ENCODE measurements around the gene UBE2O.

UBE2O gene

DNA sequence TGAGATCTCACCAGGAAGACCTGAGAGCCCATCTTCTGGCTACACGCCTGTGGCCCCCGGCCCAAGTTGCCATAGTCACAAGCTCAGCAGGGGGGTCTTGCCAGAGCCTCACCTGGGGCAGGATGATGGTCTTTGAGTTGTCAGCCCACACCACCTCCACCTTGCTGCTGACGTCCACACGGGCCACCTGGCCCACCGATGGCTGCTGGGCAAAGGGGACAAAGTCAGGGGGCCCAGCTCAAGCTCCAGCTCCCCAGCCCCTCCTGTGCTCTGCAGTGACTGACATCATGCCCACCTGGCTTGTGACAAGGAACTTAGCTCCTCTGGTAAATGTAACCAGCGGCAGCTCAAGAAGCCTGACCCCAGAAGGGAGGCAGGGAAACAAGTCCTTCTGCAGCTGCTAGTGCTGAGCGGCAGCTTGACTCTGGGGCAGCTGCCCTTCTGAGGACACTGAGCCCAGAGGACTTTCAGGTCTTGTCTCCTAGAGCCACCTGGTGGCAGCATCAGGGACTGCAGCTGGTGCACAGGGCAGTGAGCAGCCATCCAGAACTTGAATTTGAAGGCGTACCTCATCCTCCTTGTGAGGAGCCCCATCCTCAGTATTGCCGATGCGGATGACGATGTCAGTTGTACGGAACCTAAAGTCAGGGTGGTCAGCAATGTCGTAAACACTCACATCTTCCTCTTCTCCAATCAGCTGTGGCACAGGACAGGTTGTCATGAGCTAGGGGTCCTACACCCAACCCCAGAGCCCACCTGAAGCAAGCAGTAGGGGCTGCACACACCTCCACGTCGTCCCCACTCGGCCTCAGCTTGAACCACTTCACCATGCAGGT is 55.0 kb downstream of the UBE2O start:
- DNase-seq, result peak in 54 of 56 donors; percentile 21 to 94 (median 72)

DNA sequence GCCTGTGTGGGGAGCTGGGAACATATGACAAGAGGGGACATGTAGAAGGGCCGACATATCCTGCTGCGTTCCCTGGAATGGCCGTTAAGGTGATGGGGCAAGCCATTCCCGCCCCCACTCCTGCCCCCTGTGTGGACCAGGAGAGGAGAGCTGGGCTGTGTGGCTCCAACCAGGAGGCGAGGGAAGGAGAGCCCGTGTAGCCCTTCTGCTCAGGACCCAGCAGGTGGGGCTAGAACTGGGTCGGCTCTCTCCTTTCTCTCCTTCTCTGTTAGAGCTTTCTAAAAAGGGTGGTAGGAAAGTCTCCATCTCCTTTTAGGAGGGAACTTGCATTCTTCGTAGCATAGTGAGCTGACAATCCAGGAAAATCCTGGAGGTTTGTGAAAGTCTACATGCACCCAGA is 55.8 kb downstream of the UBE2O start:
- DNase-seq, result no peak

DNA sequence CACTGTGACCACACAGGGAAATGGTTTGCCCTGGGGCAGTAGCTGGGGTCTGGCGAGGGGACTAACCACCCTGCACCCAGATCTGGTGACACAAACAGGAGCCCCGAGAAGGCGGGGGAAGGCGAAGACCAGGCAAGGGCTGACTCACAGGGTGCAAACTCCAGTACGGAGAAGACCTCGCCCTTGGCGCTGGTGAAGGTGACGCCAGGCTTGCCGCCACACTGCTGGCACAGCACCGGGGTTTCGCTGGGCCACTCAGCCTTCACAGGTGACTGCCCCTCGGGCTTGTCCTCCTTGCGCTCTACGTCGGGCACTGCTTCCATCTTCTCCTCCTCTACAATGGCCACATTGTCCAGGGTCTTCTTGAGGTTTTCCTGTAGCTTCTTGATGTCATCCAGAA is 57.0 kb downstream of the UBE2O start:
- no peak for DNase-seq

DNA sequence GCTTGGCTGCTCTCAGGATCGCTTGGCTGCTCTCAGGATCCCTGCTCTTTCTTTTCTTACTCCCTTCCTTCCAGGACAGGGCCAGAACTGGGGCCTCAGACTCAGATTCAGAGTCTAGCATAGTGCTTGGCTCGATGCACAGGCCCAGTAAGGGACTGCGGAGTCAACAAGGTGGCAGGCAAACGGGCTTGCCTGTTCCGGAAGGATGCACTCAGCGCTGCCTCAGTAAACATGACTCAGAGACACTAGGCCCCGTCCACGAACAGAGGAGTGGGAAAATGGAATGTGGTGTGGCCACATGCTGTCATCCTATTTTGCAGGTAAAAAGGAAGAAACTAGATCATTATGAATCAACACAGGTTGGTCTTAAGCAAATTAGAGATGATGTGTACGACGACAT is 58.8 kb downstream of the UBE2O start:
- no peak for DNase-seq

DNA sequence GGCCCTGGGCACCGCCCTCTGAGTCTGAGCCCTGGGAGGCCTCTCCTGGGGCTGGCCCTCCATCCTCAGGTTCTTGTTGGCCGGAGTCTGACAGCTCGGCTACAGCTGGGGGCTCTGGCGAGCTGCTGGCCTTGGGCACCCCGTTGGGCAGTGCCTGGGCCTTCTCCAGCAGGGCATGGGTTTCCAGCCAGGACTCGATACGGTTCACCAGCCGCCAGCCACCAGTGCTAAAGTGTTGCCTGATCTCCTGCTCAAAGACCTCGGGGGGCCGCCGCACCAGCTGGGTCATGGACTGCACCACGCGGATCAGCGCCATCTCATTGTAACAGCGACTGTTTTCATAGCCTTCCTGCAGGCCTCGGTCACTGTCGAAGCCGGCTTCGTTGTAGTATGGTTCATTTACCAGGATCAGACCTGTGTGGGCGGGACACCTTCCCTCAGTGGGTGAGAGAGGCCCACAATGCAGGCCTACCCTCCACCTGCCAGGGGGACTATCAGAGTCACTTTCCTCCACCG is 61.7 kb downstream of the UBE2O start:
- no peak for DNase-seq

DNA sequence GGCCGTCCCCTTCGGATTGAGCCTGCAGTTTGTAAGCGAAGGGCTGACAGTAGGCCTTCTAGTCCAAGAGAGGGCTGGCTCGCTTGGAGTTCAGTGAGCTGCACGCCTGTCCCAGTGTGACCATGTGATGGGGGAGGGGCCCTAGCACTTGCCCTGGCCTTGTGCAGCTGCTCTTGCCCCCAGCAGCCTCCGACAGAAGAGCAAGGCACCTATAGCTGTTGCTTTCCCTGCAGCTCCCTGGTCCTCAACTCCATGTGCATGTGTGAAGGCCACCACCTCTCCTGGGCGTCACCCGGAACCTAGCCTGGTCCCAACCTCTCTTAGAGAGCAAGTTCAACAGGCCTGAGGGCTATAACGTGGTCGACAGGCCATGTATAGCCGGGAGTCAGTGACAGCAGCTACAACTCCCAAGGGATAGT is 62.9 kb downstream of the UBE2O start:
- DNase-seq, result no peak

DNA sequence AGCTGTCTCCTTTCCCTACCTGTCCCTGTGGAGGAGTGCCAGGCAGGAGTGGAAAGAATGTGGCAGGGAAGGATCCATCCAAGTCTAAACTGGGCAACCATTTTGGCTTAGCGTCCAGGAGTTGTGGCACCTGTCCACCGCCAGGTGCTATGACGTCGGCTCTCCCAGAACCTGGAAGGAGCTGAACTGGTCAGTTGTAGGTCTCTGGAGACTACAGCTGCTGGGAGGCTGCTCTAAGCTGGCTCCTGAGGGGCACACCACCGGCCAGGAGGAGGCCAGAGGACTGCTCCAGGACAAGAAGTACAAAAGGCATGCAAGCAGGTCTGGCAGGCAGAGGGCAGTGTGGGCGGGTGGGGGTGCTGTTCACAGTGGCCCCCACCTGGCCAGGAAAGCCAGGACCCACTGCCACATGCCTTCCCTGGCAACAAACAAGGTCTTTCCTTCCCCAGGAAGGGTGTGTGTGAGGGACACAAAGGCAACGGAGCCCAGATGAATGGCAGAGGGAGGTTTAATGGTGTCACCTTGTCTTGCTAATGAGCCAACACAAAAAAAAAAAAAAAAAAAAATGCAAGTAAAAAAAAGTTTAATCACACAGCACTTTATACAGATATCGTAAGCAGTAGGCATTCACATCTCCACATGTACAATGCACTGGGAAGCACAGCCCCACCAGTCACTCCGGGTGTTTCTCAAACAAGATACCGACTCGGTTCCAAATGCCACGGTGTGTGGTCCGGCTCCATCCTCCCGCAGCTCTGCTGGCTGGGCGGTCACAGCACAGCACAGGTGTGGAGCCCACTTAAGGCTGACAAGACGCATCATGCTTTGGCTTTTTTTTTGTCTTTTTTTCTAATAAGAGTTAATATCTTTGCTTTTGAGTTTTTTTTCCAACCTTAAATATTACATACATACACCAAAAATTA is 63.7 kb downstream of the UBE2O start:
- DNase-seq, result no peak

DNA sequence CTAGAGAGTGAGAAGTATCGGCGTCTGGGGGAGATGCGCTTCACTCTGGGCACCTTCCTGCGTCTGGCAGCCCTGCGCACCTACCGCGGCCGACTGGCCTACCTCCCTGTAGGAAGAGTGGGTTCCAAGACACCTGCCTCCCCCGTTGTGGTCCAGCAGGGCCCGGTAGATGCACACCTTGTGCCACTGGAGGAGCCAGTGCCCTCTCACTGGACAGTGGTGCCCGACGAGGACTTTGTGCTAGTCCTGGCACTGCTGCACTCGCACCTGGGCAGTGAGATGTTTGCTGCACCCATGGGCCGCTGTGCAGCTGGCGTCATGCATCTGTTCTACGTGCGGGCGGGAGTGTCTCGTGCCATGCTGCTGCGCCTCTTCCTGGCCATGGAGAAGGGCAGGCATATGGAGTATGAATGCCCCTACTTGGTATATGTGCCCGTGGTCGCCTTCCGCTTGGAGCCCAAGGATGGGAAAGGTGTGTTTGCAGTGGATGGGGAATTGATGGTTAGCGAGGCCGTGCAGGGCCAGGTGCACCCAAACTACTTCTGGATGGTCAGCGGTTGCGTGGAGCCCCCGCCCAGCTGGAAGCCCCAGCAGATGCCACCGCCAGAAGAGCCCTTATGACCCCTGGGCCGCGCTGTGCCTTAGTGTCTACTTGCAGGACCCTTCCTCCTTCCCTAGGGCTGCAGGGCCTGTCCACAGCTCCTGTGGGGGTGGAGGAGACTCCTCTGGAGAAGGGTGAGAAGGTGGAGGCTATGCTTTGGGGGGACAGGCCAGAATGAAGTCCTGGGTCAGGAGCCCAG is 65.8 kb downstream of the UBE2O start:
- no peak for DNase-seq

DNA sequence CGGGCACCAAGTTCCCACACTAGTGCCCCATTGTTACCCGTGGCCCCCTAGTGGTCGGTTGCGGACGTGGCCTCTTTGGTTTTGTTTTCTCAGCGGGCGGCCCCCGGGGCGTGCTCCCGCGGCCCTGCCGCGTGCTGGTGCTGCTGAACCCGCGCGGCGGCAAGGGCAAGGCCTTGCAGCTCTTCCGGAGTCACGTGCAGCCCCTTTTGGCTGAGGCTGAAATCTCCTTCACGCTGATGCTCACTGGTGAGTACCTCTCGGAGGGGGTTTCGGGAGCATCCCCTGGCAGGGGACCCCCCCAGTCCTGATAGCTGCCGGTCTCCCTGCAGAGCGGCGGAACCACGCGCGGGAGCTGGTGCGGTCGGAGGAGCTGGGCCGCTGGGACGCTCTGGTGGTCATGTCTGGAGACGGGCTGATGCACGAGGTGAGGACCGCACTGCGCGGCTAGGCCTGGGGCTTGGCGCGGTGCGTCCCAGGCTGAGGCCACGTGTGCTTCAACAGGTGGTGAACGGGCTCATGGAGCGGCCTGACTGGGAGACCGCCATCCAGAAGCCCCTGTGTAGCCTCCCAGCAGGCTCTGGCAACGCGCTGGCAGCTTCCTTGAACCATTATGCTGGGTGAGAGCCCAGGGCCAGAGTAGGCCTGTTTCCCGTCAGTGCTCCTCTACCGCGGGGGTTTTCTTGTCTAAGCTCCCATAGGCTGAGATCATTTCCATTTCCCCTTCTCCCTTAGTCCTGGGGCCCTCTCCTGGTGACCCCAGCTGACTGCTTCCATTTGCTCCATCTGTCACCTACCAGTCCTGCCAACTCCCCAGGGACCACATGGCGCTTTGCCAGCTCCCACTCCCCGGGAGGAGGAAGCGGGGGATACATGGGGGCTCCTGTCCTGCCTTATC is 66.8 kb downstream of the UBE2O start:
- peak in 24 of 56 donors; percentile 10 to 70 (median 26) for DNase-seq

DNA sequence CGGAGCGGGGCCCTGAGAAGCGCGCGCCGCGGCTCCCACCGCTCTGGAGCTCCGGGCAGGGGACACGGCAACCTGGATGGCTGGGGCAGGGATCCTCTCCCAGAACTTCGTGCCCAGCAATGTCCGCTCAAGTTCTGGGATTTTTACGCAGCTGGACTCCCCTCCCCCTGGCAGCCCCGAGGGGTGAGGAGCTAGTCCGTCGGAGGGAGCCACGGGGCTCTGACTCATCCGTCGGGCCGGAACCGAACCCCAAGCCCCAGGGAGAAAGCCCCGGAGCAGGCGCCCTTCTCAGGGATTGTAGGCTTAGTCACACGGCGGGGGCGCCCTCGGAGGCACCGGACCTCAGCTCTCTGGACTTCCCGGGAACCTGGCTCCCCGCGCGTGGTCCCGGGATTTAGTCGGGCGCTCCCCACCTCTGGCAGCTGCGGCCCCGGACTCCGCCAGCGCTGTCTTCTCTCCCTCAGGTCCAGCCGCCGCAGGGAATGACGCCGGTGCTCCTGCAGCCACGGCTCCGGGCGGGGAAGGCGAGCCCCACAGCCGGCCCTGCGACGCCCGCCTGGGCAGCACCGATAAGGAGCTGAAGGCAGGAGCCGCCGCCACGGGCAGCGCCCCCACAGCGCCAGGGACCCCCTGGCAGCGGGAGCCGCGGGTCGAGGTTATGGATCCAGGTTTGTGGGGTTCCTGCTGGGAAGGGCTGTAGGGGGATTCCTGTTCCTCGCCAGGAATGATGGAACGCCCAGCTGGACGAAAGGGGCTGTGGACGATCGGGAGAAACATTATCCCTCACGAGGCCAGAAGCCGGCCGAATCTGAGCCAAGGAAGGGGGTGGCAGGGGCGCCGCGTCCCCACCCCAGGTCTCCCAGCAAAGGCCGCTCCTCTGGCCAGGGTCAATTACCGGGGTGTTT is 67.7 kb downstream of the UBE2O start:
- peak in 3 of 56 donors; percentile 8 to 70 (median 19) for DNase-seq

DNA sequence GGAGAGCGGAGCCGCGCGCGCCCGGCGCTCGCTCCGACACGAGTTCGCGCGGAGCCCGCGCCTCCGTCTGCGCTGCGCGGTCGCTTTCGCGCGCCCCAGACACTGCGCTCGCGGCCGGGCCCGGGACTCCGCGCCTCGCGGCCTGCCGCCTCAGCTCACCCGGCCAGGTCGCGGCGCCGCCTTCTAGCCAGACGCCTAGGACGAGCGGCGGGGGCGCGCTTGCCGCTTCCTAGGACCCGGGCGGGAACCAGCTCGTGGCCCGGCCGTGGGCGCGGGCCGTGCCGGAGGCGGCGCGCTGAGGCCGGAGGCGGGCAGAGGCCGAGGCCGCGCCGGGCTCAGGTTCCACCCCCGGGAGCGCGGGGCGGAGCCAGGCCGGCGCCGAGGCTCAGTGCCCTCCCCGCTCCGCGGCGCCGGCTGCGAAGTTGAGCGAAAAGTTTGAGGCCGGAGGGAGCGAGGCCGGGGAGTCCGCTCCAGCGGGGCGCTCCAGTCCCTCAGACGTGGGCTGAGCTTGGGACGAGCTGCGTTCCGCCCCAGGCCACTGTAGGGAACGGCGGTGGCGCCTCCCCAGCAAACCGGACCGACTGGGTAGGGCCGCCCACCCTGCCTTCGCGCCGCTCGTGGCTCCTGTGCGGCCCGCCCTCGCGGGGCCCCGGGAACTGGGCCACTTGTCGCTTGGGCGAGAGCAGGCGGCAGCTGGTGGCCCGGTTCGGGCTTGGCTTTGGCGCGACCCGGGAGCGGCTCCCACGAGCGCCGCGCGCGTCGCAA is 68.5 kb downstream of the UBE2O start, which contains the start of gene SPHK1:
Gene SPHK1 (plus strand): TSS at position 388 of the 765 bp plus-strand sequence. CDS start 1,036 bp downstream, outside the sequence.
- peak in 3 of 56 donors; percentile 25 to 64 (median 43) for DNase-seq

DNA sequence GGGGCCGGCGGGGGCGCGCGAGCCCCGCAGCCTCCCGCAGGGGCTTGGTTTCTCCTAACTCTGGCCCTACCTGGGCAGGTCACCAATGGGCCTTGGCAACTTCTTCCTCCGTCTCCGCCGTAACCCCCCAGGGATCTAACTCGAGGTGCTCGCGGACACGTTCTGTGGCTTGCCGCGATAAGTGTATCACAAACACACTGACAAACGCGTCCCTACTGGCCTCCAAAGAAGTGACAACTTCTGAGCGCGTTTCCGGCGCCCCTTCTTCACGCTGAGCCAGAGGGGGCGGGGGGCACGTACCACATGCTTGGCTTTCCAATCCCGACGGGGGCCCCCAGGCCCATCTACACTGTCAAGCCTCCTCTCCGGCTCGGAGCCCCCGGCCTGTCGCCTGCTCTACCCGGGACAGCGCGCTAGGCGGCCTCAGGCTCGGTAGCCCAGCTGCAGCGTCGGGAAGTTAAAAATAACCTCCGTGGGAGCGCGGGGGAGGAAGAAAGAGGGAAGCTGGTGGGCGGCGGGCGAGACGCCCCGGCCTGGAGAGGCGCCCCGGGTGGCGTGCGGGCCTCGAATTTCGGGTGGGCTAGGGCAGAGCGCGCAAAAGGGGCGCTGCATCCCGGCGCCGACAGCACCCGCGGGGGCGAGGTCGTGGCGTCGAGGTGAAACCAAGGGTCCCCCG is 69.3 kb downstream of the UBE2O start:
- DNase-seq, result peak in 3 of 56 donors; percentile 14 to 51 (median 15)

DNA sequence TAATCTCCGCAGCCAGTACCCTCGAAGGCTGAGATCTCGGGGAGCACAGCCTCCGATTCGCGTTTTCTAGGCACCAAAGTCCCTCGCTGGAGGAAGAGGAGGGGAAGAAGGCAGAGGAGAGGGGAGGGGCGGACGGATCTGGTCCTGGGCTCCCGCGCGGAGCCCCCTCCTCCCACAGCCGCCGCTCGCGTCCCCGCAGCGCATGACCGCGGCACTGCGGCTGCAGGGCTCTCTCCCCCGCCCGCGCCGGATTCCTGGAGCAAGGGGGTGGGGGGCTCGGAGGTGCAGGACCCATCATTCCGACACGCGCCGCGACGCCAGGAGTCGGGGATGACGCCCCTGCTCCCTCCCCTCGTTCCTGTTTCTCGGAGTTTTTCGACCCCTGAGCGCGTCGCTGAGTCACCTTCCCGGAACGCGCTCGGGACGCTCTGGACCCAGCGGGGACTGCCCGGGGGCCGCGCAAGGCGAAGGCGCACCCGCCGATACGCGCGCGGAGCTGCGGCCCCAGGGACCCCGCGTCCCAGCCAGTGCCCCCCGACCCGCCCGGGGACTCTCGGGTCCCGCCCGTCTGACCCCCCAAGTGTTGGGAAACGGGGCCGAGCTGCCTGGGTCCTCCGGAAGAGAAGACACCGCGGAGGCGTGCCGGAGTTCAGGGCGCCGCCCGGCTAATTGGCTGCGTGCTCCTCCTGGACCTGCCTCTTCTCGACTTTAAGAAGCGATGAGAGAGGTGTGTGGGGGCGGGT is 70.0 kb downstream of the UBE2O start:
- DNase-seq, result peak in 2 of 56 donors; percentile 23 to 56

DNA sequence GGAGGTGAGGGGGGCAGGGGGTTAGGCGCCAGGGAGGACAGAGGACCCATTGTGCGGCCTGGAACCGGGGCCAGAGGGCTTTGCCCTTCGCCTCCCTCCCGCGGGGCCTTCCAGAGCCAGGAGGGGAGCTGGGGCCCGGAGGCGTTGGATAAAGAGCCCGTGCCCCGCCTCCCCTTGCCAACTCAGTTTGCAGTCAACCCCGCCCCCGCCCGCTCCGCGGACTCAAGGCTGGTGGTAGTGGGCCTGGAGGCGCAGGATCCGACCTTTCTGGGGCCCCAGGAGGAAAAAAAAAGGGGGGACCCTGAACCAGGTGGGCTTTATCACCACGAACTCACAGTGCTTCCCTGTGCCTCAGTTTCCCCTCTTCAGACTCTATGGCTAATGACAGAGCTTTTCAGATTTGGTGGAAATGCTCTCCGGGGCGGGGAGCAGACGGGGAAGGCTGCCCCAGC is 70.6 kb downstream of the UBE2O start:
- DNase-seq, result peak in 3 of 56 donors; percentile 11 to 35 (median 18)

DNA sequence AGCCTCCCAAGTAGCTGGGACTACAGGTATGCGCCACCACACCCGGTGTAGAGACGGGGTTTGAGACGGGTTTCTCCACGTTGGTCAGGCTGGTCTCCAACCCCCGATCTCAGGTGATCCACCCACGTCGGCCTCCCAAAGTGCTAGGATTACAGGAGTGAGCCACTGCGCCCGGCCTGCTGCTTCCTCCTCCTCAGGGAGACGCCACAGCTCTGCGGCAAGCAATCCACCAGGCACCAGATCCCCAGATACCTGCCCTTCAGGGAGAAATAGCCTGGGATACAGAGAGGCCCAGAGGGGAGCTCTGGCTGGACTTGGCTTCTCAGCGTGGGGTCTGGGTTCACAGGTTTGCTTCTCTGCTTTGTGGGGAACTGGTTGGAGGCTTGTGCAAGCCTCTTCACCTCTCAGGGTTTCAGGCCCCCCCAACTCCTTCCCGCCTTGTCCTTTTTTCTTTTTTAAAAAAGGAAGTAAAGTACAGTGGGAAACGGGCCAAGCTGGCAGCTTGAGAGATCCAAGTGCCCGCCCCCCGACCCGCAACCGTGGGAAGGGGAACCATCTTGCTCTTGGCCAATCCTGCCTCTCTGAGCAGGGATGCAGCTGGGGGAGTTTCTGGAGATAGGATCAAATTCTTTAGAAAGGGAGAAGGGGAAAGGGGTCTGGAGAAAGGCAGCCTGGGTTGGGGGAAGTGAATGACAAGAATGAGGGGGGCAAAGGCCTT is 71.2 kb downstream of the UBE2O start:
- peak in 3 of 56 donors; percentile 10 to 39 (median 30) for DNase-seq
